HG03097 (cell line): Measurements from ENCODE around the gene PGA4.
"Not testable (repeated sequence)": the region's sequence is repeated elsewhere in the genome, so short reads cannot be mapped to it uniquely, and the experiment has no call there.

Experiments
- ATAC-seq: cut with Tn5 transposase; IDR thresholded peaks from one replicate; pipeline ENCODE4 v1.9.1; 2021; ENCODE audit not compliant: unreplicated experiment, low FRiP score

The PGA4 gene

GRCh38 chr11:61203873-61204272, 18.3 kb upstream of the PGA4 start:
- ATAC-seq = not testable (repeated sequence)

DNA sequence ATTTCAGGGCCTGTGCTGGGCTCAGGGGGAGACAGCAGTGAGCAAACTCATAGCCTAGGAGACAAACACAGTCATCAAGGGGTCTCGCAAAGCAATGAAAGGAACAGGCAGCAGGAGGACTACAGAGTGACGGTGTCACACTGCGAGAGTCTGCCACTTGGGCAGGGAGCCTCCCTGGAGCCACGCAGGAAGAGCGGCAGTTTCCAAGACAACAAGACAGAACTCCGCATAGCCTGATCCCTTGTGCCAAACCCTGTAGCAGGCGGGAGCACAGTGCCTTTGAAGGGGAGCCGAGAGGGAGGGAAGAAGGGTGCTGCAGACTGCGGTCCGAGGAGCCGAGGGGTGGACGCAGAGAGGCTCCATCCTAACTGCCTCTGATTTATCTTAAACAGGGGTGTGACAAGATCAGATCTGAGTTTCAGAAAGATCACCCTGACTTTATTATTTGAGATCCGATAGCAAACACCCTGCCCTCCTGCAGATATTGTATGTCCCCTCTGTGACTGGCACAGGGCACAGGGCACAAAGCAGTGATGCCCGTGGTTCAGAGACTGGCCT, 17.6 kb upstream of the PGA4 start:
- ATAC-seq = not testable (repeated sequence)

DNA sequence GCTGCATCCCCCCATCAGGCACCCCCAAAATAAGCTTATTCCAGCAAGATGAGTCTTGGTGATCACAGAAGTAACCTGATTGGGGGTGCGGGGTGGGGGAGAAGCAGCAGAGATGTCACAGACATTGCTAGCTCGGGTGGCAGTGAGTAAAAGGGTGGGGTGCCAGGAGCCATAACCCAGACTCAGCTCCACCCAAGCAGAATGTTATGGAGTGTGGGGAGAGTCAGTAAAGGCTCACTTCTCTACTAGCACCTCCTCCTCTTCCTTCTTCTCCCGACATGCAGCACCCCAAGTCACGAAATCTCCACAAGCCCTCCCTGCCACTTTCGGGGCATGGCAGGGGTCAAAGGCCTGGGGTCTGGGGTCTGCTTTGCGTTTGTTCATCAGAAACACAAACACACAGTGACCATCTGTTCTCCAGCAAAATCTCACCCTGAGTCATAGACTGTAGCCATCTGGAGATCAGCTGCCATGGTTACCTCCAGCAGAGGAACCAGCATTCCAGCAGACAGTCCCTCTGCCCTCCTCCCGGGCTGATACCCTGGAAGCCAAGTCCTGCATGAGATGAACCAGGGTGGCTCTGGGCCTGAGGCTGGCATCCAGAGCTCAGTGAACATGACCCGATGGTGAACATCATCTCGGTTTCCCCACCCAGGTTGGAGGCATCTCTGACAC, 14.4 kb upstream of the PGA4 start:
- ATAC-seq = not testable (repeated sequence)

- ATAC-seq = not testable (repeated sequence)
Observed at GRCh38 chr11:61210629-61211028, 11.5 kb upstream of the PGA4 start.

GRCh38 chr11:61211327-61211952, 10.7 kb upstream of the PGA4 start:
- not testable (repeated sequence) for ATAC-seq

- not testable (repeated sequence) for ATAC-seq
Observed at GRCh38 chr11:61212202-61212601, 9.9 kb upstream of the PGA4 start.

GRCh38 chr11:61213711-61214324, 8.3 kb upstream of the PGA4 start:
- ATAC-seq = not testable (repeated sequence)

DNA sequence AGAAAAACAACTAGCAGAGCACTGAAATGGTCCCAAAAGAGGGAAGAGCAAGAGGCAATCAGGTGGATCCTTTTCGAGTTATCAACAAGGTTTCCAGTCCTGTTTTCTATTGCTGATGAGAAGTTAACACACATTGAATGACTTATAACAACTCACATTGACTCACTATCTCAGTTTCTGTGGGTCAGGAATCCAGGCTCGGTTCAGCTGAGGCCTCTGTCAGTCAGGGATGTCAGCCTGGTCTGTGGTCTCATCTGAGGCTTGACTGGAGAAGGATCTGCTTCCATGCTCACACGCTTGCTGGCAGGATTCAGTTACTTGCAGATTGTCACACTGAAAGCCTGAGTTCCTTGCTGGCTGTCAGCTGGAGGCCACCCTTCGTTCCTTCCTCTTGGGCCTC, 3.8 kb upstream of the PGA4 start:
- ATAC-seq = not testable (repeated sequence)

DNA sequence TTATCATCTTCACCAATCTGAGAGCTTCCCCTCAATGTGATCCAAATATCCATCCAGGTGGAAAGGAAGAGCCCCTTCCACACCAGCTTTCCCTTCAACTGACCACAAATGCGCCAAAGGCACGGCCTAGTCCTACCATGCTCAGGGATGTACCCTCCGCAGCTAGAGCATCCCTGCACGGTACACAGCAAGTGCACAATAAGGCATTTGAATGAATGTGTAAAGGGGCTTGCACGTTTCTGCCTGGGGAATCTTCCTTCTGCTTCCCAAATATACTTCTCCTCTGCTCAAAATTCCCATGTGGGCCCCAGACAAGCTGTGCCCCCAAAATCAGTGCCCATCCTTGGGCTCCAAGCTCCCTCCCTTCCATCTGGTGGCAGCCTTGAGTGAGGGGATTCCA, 3.1 kb upstream of the PGA4 start:
- not testable (repeated sequence) for ATAC-seq

DNA sequence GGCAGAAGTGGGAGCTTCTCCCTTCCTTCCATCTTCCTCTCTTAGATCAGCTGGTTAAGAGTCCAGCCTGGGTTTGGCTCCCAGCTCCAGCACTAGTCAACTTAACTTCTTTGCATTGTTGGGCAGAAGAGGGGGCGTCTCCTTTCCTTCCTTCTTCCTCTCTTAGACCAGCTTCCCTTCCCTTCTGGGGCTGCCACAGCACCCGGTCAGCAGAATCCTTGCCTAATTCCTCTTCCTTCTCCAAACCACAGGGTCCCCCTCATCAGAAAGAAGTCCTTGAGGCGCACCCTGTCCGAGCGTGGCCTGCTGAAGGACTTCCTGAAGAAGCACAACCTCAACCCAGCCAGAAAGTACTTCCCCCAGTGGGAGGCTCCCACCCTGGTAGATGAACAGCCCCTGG, 545 bp downstream of the PGA4 start:
- ATAC-seq = not testable (repeated sequence)

DNA sequence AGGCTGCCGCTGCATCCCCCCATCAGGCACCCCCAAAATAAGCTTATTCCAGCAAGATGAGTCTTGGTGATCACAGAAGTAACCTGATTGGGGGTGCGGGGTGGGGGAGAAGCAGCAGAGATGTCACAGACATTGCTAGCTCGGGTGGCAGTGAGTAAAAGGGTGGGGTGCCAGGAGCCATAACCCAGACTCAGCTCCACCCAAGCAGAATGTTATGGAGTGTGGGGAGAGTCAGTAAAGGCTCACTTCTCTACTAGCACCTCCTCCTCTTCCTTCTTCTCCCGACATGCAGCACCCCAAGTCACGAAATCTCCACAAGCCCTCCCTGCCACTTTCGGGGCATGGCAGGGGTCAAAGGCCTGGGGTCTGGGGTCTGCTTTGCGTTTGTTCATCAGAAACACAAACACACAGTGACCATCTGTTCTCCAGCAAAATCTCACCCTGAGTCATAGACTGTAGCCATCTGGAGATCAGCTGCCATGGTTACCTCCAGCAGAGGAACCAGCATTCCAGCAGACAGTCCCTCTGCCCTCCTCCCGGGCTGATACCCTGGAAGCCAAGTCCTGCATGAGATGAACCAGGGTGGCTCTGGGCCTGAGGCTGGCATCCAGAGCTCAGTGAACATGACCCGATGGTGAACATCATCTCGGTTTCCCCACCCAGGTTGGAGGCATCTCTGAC, 4.5 kb downstream of the PGA4 start:
- ATAC-seq = not testable (repeated sequence)

GRCh38 chr11:61229458-61229857, 7.3 kb downstream of the PGA4 start:
- ATAC-seq = not testable (repeated sequence)

GRCh38 chr11:61231033-61231432, 8.9 kb downstream of the PGA4 start:
- not testable (repeated sequence) for ATAC-seq

DNA sequence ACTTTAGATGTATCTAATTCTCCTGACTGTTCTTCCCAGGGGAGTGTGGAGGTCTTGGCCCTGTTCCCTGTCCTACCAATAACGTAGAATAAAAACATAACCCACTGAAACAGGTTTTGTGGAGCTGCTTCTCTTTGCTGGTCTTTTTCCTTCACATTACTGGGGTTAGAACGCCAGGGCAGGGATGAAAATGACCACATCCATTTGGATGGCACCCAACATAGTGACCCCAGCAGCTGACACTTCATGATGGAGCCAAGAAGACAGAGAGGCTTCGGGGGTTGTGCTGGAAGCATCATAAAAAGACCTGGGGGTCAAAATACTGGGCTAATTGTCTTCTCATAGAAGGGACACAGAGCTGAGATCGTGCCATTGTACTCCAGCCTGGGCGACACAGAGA, 9.4 kb downstream of the PGA4 start:
- not testable (repeated sequence) for ATAC-seq

DNA sequence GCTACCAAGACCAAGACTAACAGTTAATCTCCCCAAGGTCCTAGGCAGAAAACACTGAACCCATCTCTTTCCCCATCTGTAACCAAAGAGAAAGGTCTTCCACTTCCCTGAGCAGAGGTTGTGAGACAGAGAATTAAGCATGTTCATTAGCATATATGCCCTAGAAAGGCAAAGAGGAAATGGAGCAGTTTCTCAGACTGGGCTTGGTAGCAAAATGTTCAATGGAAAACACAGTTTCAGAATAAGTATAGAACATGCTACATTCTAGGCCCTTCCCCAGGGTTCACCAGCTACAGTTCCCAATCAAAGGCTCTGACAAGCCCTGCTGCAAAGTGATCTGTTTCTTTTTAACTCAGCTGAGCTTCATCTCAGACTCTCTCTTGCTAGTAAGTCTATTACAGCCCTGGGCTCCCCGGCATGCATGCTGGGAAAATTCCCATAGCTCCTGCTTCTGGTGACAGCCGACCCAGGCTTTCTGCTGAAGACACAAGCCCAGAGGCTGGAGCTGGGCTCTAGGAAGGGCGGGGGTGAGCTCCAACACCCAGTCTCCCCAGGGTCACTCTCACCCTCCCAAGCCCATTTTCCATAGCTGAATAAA, 10.5 kb downstream of the PGA4 start:
- ATAC-seq = not testable (repeated sequence)

- not testable (repeated sequence) for ATAC-seq
Observed at GRCh38 chr11:61237130-61237529, 15.0 kb downstream of the PGA4 start.

- ATAC-seq = not testable (repeated sequence)
Observed at GRCh38 chr11:61240288-61240687, 18.1 kb downstream of the PGA4 start.

GRCh38 chr11:61240875-61241274, 18.7 kb downstream of the PGA4 start, which contains the start of gene PGA5:
TSS of gene PGA5 (plus strand) at chr11:61241175. CDS start at chr11:61241227, 52 bp downstream.
- not testable (repeated sequence) for ATAC-seq

- not testable (repeated sequence) for ATAC-seq
Observed at GRCh38 chr11:61241526-61241925, 19.4 kb downstream of the PGA4 start.

DNA sequence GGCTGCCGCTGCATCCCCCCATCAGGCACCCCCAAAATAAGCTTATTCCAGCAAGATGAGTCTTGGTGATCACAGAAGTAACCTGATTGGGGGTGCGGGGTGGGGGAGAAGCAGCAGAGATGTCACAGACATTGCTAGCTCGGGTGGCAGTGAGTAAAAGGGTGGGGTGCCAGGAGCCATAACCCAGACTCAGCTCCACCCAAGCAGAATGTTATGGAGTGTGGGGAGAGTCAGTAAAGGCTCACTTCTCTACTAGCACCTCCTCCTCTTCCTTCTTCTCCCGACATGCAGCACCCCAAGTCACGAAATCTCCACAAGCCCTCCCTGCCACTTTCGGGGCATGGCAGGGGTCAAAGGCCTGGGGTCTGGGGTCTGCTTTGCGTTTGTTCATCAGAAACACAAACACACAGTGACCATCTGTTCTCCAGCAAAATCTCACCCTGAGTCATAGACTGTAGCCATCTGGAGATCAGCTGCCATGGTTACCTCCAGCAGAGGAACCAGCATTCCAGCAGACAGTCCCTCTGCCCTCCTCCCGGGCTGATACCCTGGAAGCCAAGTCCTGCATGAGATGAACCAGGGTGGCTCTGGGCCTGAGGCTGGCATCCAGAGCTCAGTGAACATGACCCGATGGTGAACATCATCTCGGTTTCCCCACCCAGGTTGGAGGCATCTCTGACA, 23.3 kb downstream of the PGA4 start:
- not testable (repeated sequence) for ATAC-seq
